RKO (cell line): ENCODE data around the gene MAP6.

ENCODE experiments used
- DNase-seq: peaks from one replicate; pipeline ENCODE4 v3.0.0-alpha.2; 2016; ENCODE audit warnings: low spot score

Gene MAP6

DNA sequence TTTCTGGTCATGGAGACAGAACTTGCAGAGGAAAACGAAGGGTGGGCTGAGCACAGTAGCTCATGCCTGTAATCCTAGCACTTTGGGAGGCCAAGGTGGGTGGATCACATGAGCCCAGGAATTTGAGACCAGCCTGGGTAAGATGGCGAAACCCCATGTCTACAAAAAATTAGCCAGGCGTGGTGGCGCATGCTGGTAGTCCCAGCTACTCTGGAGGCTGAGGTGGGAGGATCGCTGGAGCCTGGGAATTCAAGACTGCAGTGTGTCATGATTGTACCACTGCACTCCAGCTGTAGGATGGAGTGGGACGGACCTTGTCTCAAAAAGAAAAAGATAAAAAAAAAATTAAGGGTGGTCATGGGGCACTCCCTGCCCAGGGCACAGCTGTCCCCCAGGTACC, 100.9 kb downstream of the MAP6 start:
- no peak for DNase-seq

DNA sequence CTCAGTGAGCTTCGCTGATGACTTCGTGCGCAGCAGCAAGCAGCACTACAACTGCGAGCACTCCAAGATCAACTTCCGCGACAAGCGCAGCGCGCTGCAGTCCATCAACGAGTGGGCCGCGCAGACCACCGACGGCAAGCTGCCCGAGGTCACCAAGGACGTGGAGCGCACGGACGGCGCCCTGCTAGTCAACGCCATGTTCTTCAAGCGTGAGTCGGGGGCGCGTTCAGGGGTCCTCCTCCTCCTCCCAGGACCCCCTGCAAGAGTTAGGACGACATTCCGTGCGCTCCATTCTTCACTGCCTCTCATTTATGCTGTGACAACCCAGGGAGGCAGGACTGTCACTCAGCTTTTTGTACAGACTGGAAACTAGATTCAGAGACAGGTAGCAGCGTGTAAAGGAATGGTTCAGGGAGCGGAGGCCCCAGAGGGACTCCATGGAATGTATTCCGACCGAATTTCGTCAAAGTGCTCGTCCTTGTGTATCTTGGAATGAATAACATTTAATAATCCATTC, 102.0 kb downstream of the MAP6 start:
- DNase-seq: no peak

DNA sequence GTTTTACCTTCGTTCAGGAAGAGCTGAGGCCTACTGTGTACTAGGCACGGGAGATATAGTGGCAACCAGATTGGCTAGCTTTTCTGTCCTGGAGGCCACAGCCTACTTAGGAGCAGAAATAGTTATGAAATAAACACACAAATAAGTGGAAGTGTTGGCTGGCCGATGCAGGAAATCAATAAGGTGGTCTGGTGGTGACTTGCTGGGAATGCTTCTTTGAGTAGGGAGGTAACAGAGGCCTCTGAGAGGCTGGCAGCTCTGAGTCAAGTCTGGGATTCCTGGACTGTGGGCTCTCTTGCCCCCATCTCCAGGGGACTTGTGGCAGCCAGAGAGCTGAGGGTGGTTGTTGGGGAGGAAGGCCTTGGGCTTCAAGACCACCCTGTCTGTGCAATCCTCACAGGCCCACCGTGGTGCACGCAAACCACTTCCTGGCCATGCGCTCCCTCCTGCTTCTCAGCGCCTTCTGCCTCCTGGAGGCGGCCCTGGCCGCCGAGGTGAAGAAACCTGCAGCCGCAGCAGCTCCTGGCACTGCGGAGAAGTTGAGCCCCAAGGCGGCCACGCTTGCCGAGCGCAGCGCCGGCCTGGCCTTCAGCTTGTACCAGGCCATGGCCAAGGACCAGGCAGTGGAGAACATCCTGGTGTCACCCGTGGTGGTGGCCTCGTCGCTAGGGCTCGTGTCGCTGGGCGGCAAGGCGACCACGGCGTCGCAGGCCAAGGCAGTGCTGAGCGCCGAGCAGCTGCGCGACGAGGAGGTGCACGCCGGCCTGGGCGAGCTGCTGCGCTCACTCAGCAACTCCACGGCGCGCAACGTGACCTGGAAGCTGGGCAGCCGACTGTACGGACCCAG, 102.7 kb downstream of the MAP6 start:
- DNase-seq: no peak

DNA sequence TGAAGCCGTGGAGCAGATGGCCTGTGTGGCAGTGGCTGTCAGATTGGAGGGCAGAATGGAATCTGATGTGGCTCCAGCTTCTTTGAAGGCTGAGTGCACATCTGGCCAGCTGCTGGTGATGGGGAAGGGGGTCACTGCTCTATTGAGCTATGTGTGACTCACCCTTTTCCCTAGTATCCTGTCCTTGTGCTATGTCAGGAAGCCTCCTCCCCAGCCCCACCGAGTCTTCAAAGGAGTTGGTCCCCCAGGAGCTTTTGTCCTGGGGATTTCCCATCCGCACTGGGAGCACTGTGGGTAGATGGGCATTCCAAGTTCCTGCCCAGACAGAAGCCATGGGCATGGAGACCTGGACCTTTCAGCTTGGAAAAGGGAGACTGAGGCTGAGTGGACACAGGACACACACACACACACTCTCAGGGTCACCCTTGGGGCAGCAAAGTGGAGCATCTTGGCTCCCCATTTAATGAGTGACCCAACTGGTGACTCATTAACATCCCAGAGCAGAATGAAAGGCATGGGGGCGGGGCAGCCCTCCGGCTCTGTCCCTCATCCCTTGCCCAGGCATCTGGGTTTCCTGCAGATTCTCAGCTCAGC, 103.5 kb downstream of the MAP6 start:
- peak; percentile 64 for DNase-seq

- peak; percentile 90 for DNase-seq
These were observed 104.8 kb downstream of the MAP6 start for GRCh38 chr11:75563978-75564552.

GRCh38 chr11:75563501-75563977, 105.3 kb downstream of the MAP6 start:
- DNase-seq: no peak

DNA sequence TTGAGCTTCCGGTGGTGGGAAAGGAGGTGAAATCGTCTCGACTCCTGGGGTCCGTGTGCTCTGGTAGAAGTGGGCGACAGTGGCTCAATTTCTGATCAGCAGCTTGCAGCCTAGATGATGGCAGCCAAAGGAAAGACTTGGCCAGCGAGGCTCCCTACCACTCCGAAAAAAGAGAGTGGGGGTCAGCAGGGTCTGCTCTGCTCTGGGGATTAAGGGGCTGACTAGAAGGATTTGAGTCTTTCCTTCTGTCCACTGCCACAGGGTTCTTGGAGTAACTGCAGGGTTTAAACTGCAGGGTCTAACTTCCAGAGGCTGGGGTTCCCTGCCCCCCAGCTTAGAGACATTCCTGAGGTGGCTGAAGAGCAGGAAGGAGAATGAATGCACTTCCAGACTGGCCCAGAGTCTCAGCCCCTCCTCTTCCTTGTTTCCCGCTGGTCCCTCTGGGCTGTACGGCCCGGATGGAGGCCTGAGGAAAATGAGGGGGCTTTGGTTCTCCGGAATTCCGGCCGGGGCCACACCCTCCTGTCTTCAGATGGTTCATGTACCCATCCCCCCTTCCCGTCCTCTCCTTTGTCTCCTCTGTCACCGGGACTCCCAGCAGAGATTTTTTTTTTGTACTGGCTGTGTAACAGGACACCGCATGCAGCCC, 105.9 kb downstream of the MAP6 start:
- DNase-seq: peak; percentile 83

DNA sequence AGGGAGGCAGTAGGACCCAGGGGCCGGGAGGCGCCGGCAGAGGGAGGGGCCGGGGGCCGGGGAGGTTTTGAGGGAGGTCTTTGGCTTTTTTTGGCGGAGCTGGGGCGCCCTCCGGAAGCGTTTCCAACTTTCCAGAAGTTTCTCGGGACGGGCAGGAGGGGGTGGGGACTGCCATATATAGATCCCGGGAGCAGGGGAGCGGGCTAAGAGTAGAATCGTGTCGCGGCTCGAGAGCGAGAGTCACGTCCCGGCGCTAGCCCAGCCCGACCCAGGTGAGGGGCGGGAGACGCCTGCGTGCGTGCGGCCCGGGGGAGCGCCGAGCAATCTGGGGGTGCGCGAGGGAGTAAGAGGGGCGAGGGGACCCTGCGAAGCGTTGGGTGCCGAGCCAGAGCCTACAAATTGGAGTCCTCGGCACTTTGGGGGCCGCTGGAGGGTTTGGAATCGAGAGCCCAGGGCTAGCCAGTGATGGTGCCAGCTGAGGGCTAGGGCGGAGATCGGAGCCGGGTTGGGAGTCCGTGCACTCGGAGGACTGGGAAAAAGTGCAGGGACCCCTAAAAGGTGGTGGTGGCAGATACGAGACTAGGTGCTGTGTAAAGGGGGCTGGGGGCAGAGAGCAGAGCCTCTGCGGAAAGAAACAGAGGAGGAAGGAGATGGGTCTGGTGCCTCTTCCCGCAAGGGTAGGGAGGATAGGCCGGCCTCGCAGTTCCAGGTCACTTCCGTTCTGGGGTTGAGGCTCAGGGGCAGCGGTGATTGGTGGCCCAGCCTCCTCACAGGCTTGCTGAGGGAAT, 106.6 kb downstream of the MAP6 start, which contains the start of gene SERPINH1:
Gene SERPINH1 (plus strand): TSS at position 206 of the 788 bp plus-strand sequence. CDS start 4,097 bp downstream, outside the sequence.
- peak; percentile 91 for DNase-seq

DNA sequence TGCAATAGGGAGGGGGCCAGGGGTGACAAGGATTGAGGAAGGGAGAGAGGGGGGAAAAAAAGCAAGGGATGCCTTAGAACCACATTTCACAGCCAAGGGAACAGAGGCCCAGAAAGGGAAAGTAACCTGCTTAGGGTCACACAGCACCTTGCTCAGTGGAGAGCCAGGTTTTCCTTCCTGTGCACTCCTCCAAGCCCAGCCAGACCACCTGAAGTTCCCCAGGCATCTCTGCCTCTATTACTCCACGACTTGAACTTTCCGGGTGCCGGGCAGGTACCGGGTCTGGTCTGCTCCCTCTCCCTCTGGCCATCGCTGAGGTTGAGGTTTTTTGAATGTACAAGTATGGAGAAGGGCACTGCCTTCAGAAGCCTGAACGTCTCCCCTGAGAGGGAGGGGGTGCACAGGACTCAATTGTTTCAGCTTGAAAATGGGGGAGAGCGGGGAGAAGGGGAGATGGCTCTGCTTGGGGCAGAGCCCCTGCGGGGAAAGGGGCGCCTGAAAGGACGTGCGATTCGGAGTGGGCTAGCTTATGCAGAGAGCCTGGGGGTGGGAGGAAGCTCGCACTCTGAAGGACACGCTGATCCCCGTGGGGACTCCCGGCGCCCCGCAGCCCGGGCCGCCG, 107.3 kb downstream of the MAP6 start:
- DNase-seq: no peak

- no peak for DNase-seq
These were observed 108.2 kb downstream of the MAP6 start for GRCh38 chr11:75560644-75561043.

- no peak for DNase-seq
These were observed 109.6 kb downstream of the MAP6 start for GRCh38 chr11:75558939-75559843.

DNA sequence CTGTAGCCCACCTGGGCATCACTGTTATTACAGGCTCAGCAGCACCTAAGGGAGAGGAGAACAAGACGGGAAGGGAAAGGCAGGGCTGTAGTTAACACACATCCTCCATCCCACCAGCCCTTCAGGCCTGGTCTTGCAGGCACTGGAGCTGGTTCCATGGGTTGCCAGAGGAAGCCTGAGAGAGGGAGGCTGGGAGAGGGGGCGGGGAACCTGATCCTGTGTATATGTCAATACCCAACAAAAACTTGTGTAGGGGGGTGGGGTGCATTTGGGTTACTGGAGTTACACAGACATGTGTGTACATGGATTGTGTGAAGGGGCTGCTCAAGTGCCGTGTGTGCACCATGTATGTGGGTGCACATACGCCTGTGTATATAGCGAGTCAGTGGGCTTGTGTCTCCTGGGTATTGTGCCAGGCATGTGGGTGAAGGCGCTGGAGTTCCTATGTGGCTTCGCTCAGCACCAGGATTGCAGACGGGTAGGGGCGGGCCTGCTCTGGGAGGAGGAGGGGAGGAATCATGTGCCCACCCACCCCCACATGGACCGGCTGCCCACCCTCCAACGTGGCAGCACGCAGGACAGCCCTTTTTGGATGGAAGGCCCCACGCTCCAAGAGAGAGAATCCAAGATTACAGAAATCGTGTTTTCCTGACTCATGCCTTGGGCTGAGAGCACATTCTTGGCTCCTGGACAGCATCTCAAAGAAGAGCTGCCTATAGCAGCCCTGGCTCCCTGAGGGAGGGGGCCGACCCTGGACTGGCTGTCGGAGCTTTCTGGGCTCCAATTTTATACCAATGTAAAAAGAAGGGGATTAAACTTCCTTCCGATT, 111.0 kb downstream of the MAP6 start:
- no peak for DNase-seq

DNA sequence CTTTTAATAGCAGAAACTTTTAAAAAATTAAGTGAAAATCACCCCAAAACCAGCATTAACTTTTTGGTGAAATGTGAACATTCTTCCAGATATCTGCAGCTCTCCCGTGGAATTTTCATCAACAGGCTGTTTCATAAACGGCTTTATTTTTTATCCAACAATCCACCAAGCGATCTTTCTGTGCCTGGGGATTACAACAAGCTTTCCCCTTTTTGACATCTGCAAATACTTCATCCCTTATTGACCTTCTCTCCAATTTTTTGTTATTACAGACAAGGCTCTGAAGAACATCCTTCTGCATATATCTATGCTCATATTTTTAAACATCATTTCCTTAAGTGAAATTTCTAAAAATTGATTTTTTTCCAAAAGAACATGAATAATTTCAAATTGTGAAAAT, 112.6 kb downstream of the MAP6 start:
- DNase-seq: no peak

GRCh38 chr11:75555079-75555811, 113.6 kb downstream of the MAP6 start:
- DNase-seq: no peak

DNA sequence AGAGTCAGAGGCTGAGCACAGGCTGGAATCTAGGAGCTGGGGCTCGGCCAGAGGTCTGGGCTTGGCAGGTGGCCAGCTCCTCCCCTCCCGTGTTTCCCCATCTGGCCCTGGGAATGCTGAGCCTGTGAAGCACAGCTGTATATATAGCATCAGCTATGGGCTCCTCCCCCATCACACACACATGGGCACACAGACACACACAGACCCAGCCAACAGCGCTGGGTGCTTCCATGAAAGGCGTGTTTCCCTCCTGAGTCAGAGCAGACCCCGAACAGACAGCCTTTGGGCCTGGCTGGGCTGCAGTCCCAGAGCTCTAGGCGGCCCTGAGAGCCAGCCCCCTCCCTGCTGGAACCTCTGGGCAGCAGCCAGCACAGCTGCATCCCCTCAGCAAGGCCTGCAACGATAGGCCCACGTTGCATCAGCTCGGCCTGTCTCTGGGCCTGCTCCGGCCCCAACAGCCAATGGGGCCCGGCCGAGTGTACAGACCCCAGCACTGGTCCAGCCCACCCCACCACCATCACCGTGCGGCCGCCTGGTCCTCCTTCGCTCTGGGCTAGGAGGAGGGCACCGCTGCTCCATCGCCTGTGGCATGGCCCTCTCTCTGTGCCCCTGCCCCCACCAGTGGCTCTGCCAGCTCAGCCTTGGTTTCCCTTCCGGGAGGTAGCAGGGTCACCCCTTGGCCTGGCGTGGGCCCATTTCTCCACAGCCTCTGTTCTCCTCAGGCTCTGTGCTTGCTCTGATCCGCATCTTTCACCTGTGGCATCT, 114.4 kb downstream of the MAP6 start:
- DNase-seq: no peak

DNA sequence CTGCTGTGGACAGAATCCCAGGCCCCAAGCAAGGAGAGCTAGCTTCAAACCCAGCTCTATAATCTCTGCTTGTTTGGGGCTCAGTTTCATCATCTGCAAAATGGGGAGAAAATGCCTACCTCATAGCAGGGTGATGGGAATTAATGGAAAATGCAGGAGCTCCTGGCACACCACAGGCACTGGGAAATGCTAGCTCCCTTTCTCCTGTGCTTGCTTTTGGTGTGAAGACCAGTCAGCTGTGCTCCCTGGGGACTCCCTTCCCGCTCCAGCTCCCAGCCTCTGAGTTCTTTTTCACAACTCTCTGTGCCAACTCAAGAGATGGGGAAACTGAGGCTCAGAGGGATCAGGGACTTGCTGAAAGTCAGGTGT, 115.0 kb downstream of the MAP6 start:
- DNase-seq: no peak

GRCh38 chr11:75553182-75553581, 115.7 kb downstream of the MAP6 start:
- no peak for DNase-seq
